HFFc6 (cell line): Measurements from ENCODE around the gene ZNF816. TPM values are rescaled to one million over a fixed set of nuclear protein-coding genes. Genes with fewer than 3 reads are reported as not detected.
"Not testable (repeated sequence)": the region's sequence is repeated elsewhere in the genome, so short reads cannot be mapped to it uniquely, and the experiment has no call there.

ENCODE experiments used
- DNase-seq: peaks from one replicate; pipeline ENCODE4 v3.0.0-alpha.2; 2018
- H3K27ac Mint-ChIP-seq: 2 replicates; pipeline ENCODE4 v1.8.0; 2020; ENCODE audit warnings: mild to moderate bottlenecking, mixed read lengths
- H3K27me3 Mint-ChIP-seq: 2 replicates; pipeline ENCODE4 v1.8.0; 2021; ENCODE audit warnings: mild to moderate bottlenecking, moderate library complexity, mixed read lengths; ENCODE audit not compliant: insufficient read depth
- H3K36me3 Mint-ChIP-seq: 2 replicates; pipeline ENCODE4 v1.8.0; 2021; ENCODE audit warnings: low read depth, mixed read lengths
- H3K4me1 Mint-ChIP-seq: 2 replicates; pipeline ENCODE4 v1.8.0; 2020; ENCODE audit warnings: low read depth, mixed read lengths
- H3K4me3 Mint-ChIP-seq: 2 replicates; pipeline ENCODE4 v1.8.0; 2020; ENCODE audit warnings: mild to moderate bottlenecking, moderate library complexity, mixed read lengths
- H3K9me3 Mint-ChIP-seq: 2 replicates; pipeline ENCODE4 v1.8.0; 2020; ENCODE audit warnings: mild to moderate bottlenecking, mixed read lengths
- total RNA-seq, 6 experiments: library from RNA; stranded (reverse); fragmentation: NEBNext Ultra II Directional; extraction: Animal tissue kit (Norgen Biotek cat#: 25700); gene quantifications; 2 replicates in 1 of 6; 3 replicates in 5 of 6; pipeline ENCODE4 v1.2.3, GENCODE V29; 2021
- TF ChIP-seq, protein P1 (sequence below): fragments of 200-600 bp; sonication (generic); IDR thresholded peaks from 2 replicates; pipeline ENCODE4 v1.5.0; 2021; ENCODE audit warnings: antibody characterized with exemption, mild to moderate bottlenecking

ZNF816 gene
- total RNA-seq, 6 experiments from 2014 or later: 2.5 to 3.1 (median 2.9) TPM

DNA sequence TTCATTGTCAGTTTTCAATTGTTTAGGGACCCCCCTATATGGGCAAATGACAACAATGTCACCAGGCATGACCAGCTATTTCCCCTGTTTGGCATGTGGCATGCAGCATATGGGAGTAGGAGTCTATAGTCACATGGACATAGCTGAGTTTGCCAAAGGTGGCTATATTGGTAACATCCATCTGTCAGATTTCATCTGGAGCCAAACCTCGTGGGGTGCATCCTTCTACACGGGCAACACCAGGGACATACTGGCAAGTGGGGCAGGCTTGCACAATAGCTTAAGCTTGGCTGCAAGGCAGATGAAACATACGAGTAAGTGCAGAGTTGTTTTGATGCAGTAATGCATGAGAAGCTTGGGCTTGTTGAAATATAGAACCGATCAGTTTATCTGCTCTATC lies 24.5 kb upstream of the ZNF816 start:
- Mint-ChIP-seq H3K4me1 (peaks cover 14% of the 10 kb centered on the region), H3K36me3 (0 out of 2 replicates have a peak, but pooled peaks cover 5% of the 10 kb centered on the region), H3K4me3 (no peak overlapping the region), H3K27ac (no peak overlapping the region), H3K9me3 (peaks cover 27% of the 10 kb centered on the region), H3K27me3 (no peaks in the 10 kb centered on the region)
- TF ChIP-seq, protein P1, sequence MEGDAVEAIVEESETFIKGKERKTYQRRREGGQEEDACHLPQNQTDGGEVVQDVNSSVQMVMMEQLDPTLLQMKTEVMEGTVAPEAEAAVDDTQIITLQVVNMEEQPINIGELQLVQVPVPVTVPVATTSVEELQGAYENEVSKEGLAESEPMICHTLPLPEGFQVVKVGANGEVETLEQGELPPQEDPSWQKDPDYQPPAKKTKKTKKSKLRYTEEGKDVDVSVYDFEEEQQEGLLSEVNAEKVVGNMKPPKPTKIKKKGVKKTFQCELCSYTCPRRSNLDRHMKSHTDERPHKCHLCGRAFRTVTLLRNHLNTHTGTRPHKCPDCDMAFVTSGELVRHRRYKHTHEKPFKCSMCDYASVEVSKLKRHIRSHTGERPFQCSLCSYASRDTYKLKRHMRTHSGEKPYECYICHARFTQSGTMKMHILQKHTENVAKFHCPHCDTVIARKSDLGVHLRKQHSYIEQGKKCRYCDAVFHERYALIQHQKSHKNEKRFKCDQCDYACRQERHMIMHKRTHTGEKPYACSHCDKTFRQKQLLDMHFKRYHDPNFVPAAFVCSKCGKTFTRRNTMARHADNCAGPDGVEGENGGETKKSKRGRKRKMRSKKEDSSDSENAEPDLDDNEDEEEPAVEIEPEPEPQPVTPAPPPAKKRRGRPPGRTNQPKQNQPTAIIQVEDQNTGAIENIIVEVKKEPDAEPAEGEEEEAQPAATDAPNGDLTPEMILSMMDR: no peak
- no peak for DNase-seq

DNA sequence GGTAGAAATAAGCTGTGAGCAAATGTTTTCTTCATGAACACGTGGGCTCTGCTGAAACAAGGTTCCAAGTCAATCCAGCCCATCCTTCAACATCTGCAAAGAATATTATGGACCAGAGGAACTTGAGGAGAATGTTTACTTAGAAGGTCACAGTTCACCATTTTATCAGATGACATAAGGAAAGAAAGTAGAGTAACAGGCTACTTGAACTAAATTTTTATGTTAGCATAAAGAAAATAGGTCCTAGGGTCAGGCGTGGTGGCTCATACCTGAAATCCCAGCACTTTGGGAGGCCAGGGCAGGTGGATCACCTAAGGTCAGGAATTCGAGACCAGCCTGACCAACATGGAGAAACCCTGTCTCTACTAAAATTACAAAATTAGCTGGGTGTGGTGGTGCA lies 20.5 kb upstream of the ZNF816 start:
- H3K9me3 Mint-ChIP-seq: peaks cover 46% of the 10 kb centered on the region
- H3K4me3 Mint-ChIP-seq, DNase-seq, H3K4me1 Mint-ChIP-seq, H3K36me3 Mint-ChIP-seq, H3K27ac Mint-ChIP-seq, H3K27me3 Mint-ChIP-seq: not testable (repeated sequence)

DNA sequence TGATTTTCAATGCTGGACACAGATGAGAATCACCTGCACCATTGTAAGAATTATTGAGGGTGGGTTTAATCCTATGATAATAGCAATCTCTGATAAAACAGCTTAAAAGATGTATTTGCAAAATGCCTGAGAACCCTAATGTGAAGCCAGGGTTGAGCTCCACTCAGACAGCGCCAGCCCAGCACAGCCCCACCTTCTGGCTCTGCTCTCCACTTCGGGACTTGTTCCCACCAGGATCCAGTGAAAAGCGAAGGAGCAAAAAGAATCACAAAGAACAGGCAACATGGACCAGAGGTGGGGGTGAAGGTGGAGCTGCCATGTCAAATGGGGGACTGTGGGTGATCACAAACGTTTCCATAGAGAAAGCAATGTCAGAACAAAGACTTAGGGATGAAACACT lies 18.6 kb upstream of the ZNF816 start:
- Mint-ChIP-seq H3K4me1 (no peaks in the 10 kb centered on the region), H3K9me3 (peaks cover 46% of the 10 kb centered on the region), H3K36me3 (no peaks in the 10 kb centered on the region), H3K27ac (no peak overlapping the region), H3K27me3 (peaks cover 4% of the 10 kb centered on the region; the same call in 1 of the 2 replicates), H3K4me3 (no peak overlapping the region)
- TF ChIP-seq, protein P1: no peak
- no peak for DNase-seq

DNA sequence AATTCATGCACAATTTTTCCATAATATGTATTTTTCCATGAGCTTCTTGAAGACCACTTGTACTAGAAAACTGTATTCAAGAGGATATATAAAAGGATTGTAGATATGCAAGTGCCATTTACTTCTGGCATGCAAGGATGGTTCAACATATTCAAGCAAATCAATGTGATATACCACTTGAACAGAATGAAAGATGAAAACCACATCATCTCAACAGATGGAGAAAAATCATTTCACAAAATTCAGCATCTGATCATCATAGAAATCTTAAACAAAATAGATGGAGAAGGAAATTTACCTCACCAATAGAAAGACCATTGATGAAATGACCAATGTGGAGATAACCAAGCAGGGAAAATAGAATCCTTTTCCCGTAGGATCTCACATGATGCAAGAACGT lies 5.1 kb upstream of the ZNF816 start:
- H3K36me3 Mint-ChIP-seq: peaks cover 16% of the 10 kb centered on the region
- H3K27me3 Mint-ChIP-seq: peaks cover 2% of the 10 kb centered on the region
- H3K4me3 Mint-ChIP-seq: no peak overlapping the region

DNA sequence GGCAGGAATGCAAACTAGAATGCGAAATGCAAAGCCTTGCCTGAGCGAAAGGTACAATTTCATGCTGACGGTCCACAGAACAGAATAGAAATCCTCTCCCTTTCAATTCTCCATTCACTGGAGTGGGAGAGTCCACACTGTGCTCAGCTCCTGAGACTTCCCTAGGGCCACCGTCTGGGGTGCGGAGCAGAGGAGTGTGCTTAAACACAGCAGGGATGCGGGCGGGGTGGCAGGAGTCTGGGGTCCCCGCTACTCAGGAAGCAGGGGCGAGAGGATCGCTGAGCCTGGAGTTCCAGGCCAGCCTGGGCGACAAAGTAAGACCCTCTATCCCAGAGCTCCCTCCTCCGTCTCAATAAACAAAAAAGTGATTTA lies 552 bp upstream of the ZNF816 start:
- Mint-ChIP-seq H3K4me3 (peak overlapping the region; percentile 99), H3K4me1 (peaks cover 22% of the 10 kb centered on the region), H3K9me3 (peaks cover 20% of the 10 kb centered on the region), H3K36me3 (peaks cover 15% of the 10 kb centered on the region), H3K27me3 (no peaks in the 10 kb centered on the region; the same call in none of the 2 replicates), H3K27ac (peak overlapping the region; percentile 95)
- TF ChIP-seq, protein P1: no peak
- DNase-seq: no peak

More for the DNA sequence above, 5.1 kb upstream of the ZNF816 start:
- peaks cover 41% of the 10 kb centered on the region for H3K9me3 Mint-ChIP-seq
- TF ChIP-seq, protein P1: no peak
- no peak for DNase-seq
- no peak overlapping the region for H3K27ac Mint-ChIP-seq
- H3K4me1 Mint-ChIP-seq: peaks cover 11% of the 10 kb centered on the region

DNA sequence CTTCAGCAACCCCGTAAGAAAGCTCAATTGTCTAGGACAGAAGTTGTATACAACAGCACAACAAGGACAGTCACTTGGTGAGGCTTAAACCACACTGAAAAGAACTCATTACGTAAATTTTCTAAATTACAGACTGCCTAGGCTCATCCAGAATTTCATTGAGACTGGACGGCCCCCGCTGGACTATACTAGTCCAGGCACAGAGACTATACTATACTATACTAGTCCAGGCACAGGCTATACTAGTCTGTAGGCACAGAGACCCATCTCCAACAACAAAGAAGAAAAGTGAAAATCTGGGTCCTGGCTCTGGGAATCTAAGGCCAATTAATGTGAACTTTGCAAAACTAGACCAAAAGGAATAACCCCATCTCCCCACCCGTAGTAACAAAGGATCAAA lies 700 bp downstream of the ZNF816 start:
- Mint-ChIP-seq H3K4me1 (peaks cover 22% of the 10 kb centered on the region), H3K4me3 (peak overlapping the region; percentile 99), H3K36me3 (peaks cover 25% of the 10 kb centered on the region), H3K27ac (peak overlapping the region; percentile 95), H3K9me3 (peaks cover 19% of the 10 kb centered on the region), H3K27me3 (no peaks in the 10 kb centered on the region; the same call in none of the 2 replicates)
- DNase-seq: no peak
- TF ChIP-seq, protein P1: no peak
